ENCODE measurements around the gene STIMATE. TPM values are rescaled to one million over a fixed set of nuclear protein-coding genes. Genes with fewer than 3 reads are reported as not detected.
A peak's percentile ranks its signal among the peaks of the same experiment; 100 is the strongest.

The STIMATE gene
- total and polyA plus RNA-seq, 9 of the 15 experiments (the other 6 are each of a cell fraction or from before 2014, with no cell fraction given): 0.14 to 7.7 (median 4.9) TPM

GRCh38 chr3:52897130-52898122 is at the start of gene STIMATE (continued):
- TF ChIP-seq ZFP36 (IDR thresholded peaks at IDR 0.05; ENCODE audit: low read depth, low read length, partially characterized antibody): no peak
- TF ChIP-seq ZNF253 (CRISPR knock-in tag; conservative IDR thresholded peaks at IDR 0.05): no peak
- TF ChIP-seq NONO (IDR thresholded peaks at IDR 0.05; ENCODE audit: low read depth in 2 of 2, low read length in 1 of 2): 0 out of 4 replicates have a peak, but pooled peaks of 1 of the 2 experiments have one; percentile 40
- no peak for TF ChIP-seq ZNF232 (CRISPR knock-in tag; IDR thresholded peaks at IDR 0.05)
- TF ChIP-seq NFRKB (IDR thresholded peaks at IDR 0.05; ENCODE audit: low read depth): no peak
- TF ChIP-seq THRAP3 (IDR thresholded peaks at IDR 0.05; ENCODE audit: borderline replicate concordance): no peak
- peak in 1 of 2 experiments; percentile 12; a peak in 1 of 4 replicates for TF ChIP-seq SIN3A (IDR thresholded peaks at IDR 0.05; ENCODE audit: borderline replicate concordance in 2 of 2, control insufficient read depth in 1 of 2, low read depth in 2 of 2, low read length in 2 of 2)
- TF ChIP-seq OTX1 (CRISPR knock-in tag; IDR thresholded peaks at IDR 0.05): no peak
- TF ChIP-seq ZSCAN29 (IDR thresholded peaks at IDR 0.05): no peak
- TF ChIP-seq SREBF1 (IDR thresholded peaks at IDR 0.05; ENCODE audit: borderline replicate concordance, low read depth, low read length): no peak
- no peak for TF ChIP-seq ZNF586 (CRISPR knock-in tag; conservative IDR thresholded peaks at IDR 0.05)
- TF ChIP-seq HIVEP1 (CRISPR knock-in tag; IDR thresholded peaks at IDR 0.05): no peak
- no peak for TF ChIP-seq SMARCB1 (IDR thresholded peaks at IDR 0.05; ENCODE audit: insufficient read length, low read depth)
- TF ChIP-seq EP300 (IDR thresholded peaks at IDR 0.05; ENCODE audit: low read length): no peak
- no peak for TF ChIP-seq NR2C1 (IDR thresholded peaks at IDR 0.05)
- TF ChIP-seq NR2C1 (tag; IDR thresholded peaks at IDR 0.05): no peak
- no peak for TF ChIP-seq ILK (tag; IDR thresholded peaks at IDR 0.05; ENCODE audit: borderline replicate concordance, low read depth)
- no peak for TF ChIP-seq ARID3A (IDR thresholded peaks at IDR 0.05; ENCODE audit: borderline replicate concordance, low read depth, low read length)
- no peak for TF ChIP-seq MAFK (IDR thresholded peaks at IDR 0.05; ENCODE audit: low read length)
- no peak for TF ChIP-seq PTBP1 (IDR thresholded peaks at IDR 0.05; ENCODE audit: low read depth, low read length)
- no peak for TF ChIP-seq ZFP91 (CRISPR knock-in tag; IDR thresholded peaks at IDR 0.05)
- no peak for TF ChIP-seq ZNF445 (CRISPR knock-in tag; IDR thresholded peaks at IDR 0.05; ENCODE audit: low read depth)
- no peak for TF ChIP-seq FOXK1 (CRISPR knock-in tag; IDR thresholded peaks at IDR 0.05; ENCODE audit: borderline replicate concordance)
- no peak for TF ChIP-seq MAFG (tag; conservative IDR thresholded peaks at IDR 0.05)

Measured in K562 (cell line).